ENCODE results near the gene HDAC1. TPM values are rescaled to one million over a fixed set of nuclear protein-coding genes. Genes with fewer than 3 reads are reported as not detected.
A peak's percentile ranks its signal among the peaks of the same experiment; 100 is the strongest.

HDAC1 gene
- total RNA-seq, 2 experiments from 2014 or later = 56.9 to 61.0 TPM

DNA sequence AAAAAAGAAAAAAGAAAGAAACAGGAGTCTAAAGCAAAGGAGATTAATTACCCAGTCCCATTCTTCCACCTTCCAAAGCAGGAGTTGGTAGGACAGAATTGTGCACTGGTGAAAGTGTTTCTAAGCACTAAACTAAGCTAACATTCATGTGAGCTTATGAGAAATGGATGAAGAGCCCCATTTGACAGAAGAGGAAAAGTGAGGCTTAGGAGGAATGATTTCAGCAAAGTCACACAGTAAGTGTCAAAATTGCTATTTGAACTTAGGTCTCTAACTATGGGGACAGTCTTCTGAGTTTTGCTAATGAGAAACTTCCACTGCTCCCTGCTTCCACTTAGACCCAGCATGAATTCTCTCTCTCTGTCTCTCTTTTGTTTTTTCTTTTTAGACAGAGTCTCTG is 22.1 kb upstream of the HDAC1 start:
- Mint-ChIP-seq H3K4me3 (peak overlapping the region; percentile 4), H3K27ac (peak overlapping the region; percentile 83), H3K36me3 (ENCODE audit: low read depth) (peaks cover 60% of the 10 kb centered on the region), H3K27me3 (no peaks in the 10 kb centered on the region), H3K9me3 (no peaks in the 10 kb centered on the region), H3K4me1 (ENCODE audit: low read depth) (peaks cover 67% of the 10 kb centered on the region)
- ChIA-PET POLR2A (interaction anchor here (0.9 to 20.9 kb wide), 4 partner anchors 20 to 125 kb away, joined by 4 to 543 read pairs (median 6); partner anchors contain the start of genes BSDC1, FAM167B, HDAC1 and LCK), CTCF (interaction anchor here (0.6 to 1.3 kb wide), 4 partner anchors 9 to 727 kb away, joined by 3 to 5 read pairs (median 3); no protein-coding TSS in a partner anchor)
- no peaks in the 10 kb centered on the region for H3K9me3 ChIP-seq (ENCODE audit: control insufficient read depth in 1 of 2, insufficient read depth in 1 of 2, low read length in 2 of 2)
- H3K4me1 ChIP-seq (ENCODE audit: insufficient read depth, low read length) = peaks cover 91% of the 10 kb centered on the region
- H3K36me3 ChIP-seq (ENCODE audit: insufficient read depth, low read length) = peaks cover 33% of the 10 kb centered on the region
- intact Hi-C loops (cut with DNase I, micrococcal nuclease) = loop anchor here in 1 of 2 experiments (10.0 kb wide), 1 partner anchor 45 kb away; the partner anchor contains the start of genes EIF3I and TMEM234
- TF ChIP-seq, protein P1, sequence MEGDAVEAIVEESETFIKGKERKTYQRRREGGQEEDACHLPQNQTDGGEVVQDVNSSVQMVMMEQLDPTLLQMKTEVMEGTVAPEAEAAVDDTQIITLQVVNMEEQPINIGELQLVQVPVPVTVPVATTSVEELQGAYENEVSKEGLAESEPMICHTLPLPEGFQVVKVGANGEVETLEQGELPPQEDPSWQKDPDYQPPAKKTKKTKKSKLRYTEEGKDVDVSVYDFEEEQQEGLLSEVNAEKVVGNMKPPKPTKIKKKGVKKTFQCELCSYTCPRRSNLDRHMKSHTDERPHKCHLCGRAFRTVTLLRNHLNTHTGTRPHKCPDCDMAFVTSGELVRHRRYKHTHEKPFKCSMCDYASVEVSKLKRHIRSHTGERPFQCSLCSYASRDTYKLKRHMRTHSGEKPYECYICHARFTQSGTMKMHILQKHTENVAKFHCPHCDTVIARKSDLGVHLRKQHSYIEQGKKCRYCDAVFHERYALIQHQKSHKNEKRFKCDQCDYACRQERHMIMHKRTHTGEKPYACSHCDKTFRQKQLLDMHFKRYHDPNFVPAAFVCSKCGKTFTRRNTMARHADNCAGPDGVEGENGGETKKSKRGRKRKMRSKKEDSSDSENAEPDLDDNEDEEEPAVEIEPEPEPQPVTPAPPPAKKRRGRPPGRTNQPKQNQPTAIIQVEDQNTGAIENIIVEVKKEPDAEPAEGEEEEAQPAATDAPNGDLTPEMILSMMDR (IDR thresholded peaks at IDR 0.05) = no peak
- H3K27me3 ChIP-seq (ENCODE audit: control insufficient read depth in 1 of 2, insufficient read depth in 2 of 2, low read length in 2 of 2) = no peaks in the 10 kb centered on the region
- ATAC-seq (ENCODE audit: poor library complexity) (no peak), DNase-seq (no peak)
- peak overlapping the region in 1 of 2 donors; percentile 10 for H3K27ac ChIP-seq (ENCODE audit: low read depth in 1 of 2, low read length in 2 of 2)
- no peak overlapping the region for H3K4me3 ChIP-seq (ENCODE audit: low read length)

DNA sequence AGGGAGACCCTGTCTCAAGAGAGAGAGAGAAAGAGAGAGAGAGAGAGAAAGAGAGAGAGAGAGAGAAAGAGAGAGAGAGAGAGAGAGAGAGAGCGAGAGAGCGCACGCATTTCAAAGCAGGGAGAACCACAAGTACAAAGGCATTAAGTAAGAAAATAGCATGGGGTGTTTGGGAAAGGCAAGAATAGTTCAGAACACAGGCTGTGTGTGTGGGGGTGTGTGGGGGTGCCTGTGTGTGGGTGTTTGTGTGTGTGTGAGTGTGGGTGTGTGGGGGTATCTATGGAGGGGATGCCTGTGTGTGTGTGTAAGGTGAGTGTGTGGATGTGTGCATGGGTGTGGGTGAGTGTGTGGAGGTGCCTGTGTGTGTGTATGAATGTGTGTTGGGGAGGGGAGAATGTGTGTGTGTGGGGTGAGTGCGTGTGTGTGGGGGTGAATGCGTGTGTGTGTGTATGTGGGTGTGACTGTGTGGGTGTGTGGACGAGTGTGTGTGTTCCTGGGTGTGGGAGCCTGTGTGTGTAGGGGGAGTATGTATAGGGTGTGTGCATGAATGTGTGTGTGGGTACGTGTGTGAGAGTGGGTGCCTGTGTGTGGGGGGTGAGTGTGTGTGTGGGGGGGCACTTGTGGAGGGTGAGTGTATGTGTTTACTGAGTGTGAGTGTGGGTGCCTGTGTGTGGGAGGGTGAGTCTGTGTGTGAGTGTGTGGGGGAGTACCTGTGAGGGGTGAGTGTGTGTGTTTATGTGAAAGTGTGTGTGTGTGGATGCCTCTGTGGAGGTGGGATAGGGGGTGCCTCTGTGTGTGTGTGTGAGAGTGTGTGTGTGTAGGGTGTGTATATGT is 19.1 kb upstream of the HDAC1 start:
- intact Hi-C loops (cut with DNase I, micrococcal nuclease) = loop anchor here (1.0 to 10.0 kb wide), 3 partner anchors 22 to 48 kb away; partner anchors contain the start of genes EIF3I (in 1 of the 2), LCK (in 1 of the 2) and TMEM234 (in 1 of the 2)
- H3K4me3 ChIP-seq (ENCODE audit: low read length) = peak overlapping the region; percentile 44
- peak overlapping the region; percentile 60 to 78 for H3K27ac ChIP-seq (ENCODE audit: low read depth in 1 of 2, low read length in 2 of 2)

More for the DNA sequence above, 19.1 kb upstream of the HDAC1 start:
- CTCF ChIA-PET = interaction anchor here (0.5 to 1.7 kb wide), 6 partner anchors 13 to 33 kb away, joined by 3 to 9 read pairs (median 4); no protein-coding TSS in a partner anchor
- H3K27me3 Mint-ChIP-seq = no peaks in the 10 kb centered on the region
- peaks cover 49% of the 10 kb centered on the region for H3K36me3 ChIP-seq (ENCODE audit: insufficient read depth, low read length)
- DNase-seq = peak in 5 of 14 experiments; percentile 31 to 61 (median 51)
- H3K9me3 ChIP-seq (ENCODE audit: control insufficient read depth in 1 of 2, insufficient read depth in 1 of 2, low read length in 2 of 2) = no peaks in the 10 kb centered on the region
- H3K27me3 ChIP-seq (ENCODE audit: control insufficient read depth in 1 of 2, insufficient read depth in 2 of 2, low read length in 2 of 2) = no peaks in the 10 kb centered on the region
- TF ChIP-seq, protein P1 (IDR thresholded peaks at IDR 0.05) = no peak
- peak overlapping the region; percentile 87 for H3K4me3 Mint-ChIP-seq
- ATAC-seq (ENCODE audit: poor library complexity) = peak; percentile 1
- H3K4me1 ChIP-seq (ENCODE audit: insufficient read depth, low read length) = peaks cover 83% of the 10 kb centered on the region
- peaks cover 52% of the 10 kb centered on the region for H3K4me1 Mint-ChIP-seq (ENCODE audit: low read depth)
- H3K36me3 Mint-ChIP-seq (ENCODE audit: low read depth) = peaks cover 70% of the 10 kb centered on the region
- peak overlapping the region; percentile 93 for H3K27ac Mint-ChIP-seq
- POLR2A ChIA-PET = interaction anchor here (1.3 to 20.9 kb wide), 10 partner anchors 9 to 63 kb away, joined by 3 to 543 read pairs (median 10); partner anchors contain the start of genes FAM167B, LCK and MARCKSL1
- H3K9me3 Mint-ChIP-seq = no peaks in the 10 kb centered on the region
